ENCODE data around the gene SHKBP1.

DNA sequence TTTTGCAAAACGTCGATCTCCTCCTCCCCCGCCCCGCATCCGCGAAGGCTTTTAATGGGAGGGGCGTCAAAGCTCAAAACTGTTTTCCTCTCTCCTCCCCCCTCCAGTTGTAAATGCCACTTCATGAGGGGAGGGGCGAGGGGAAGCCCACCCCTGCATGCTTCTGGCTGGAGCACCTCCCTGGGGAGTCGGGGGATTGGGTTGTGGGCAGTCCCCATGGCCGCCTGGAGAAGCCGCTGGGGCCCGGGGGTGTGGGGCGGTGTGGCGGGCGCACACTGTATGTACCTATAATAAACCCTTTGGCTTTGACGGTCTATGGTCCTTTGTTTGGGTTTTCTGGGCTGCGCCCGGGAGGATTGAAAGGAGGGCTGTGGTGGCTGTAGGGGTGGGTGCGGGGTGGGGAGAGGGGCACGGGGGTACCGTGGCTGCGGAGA is 505 bp upstream of the SHKBP1 start:
- TF ChIP-seq POLR2A (IDR thresholded peaks at IDR 0.05; ENCODE audit: low read depth, low read length) (no peak), MXI1 (IDR thresholded peaks at IDR 0.05; ENCODE audit: borderline replicate concordance, low read depth, low read length) (no peak), RFX5 (IDR thresholded peaks at IDR 0.05; ENCODE audit: low read depth, low read length) (no peak), MAFK (IDR thresholded peaks at IDR 0.05; ENCODE audit: low read depth, low read length) (no peak)
- TF ChIP-seq, protein P1, sequence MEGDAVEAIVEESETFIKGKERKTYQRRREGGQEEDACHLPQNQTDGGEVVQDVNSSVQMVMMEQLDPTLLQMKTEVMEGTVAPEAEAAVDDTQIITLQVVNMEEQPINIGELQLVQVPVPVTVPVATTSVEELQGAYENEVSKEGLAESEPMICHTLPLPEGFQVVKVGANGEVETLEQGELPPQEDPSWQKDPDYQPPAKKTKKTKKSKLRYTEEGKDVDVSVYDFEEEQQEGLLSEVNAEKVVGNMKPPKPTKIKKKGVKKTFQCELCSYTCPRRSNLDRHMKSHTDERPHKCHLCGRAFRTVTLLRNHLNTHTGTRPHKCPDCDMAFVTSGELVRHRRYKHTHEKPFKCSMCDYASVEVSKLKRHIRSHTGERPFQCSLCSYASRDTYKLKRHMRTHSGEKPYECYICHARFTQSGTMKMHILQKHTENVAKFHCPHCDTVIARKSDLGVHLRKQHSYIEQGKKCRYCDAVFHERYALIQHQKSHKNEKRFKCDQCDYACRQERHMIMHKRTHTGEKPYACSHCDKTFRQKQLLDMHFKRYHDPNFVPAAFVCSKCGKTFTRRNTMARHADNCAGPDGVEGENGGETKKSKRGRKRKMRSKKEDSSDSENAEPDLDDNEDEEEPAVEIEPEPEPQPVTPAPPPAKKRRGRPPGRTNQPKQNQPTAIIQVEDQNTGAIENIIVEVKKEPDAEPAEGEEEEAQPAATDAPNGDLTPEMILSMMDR (conservative IDR thresholded peaks at IDR 0.05; ENCODE audit: low read depth, low read length) = no peak
- TF ChIP-seq, protein P2, sequence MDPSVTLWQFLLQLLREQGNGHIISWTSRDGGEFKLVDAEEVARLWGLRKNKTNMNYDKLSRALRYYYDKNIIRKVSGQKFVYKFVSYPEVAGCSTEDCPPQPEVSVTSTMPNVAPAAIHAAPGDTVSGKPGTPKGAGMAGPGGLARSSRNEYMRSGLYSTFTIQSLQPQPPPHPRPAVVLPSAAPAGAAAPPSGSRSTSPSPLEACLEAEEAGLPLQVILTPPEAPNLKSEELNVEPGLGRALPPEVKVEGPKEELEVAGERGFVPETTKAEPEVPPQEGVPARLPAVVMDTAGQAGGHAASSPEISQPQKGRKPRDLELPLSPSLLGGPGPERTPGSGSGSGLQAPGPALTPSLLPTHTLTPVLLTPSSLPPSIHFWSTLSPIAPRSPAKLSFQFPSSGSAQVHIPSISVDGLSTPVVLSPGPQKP (IDR thresholded peaks at IDR 0.05; ENCODE audit: borderline replicate concordance, low read depth, low read length) = no peak

Data from IMR-90 (cell line).